Pancreas (tissue), 10 donors: ENCODE measurements around the gene HEBP2. TPM values are rescaled to one million over a fixed set of nuclear protein-coding genes. Genes with fewer than 3 reads are reported as not detected.

Experiments
- ATAC-seq, 4 donors: fragments of 200-7000 bp; cut with Tn5 transposase; one replicate each; pipeline versions ENCODE4 v1.8.0 to v1.9.1; 2020; ENCODE audit warnings: mild to moderate bottlenecking in 4 of 4, moderate library complexity in 4 of 4
- DNase-seq, 6 donors: peaks; one replicate each; pipeline ENCODE4 v3.0.0-alpha.2; 2020
- FAIRE-seq: peaks from 2 replicates; lab custom pipeline; 2012; peaks lifted over from hg19 to GRCh38; lab: Jason Lieb, UNC
- H3K27ac ChIP-seq, 4 donors: fragments of 200-600 bp; sonication (generic); 1 replicate in 3 of 4; 2 replicates in 1 of 4; pipeline versions ENCODE4 v1.5.0 to v1.8.0; 2020
- H3K27me3 ChIP-seq, 4 donors: fragments of 200-600 bp; one replicate each; pipeline ENCODE4 v1.8.0; 2021
- H3K36me3 ChIP-seq, 3 donors: fragments of 200-600 bp; sonication (generic) in 1 of 3; one replicate each; pipeline versions ENCODE4 v1.5.0 to v1.8.0; 2020 to 2021
- H3K4me1 ChIP-seq, 3 donors: fragments of 200-600 bp; one replicate each; pipeline ENCODE4 v1.8.0; 2021
- H3K4me3 ChIP-seq, 4 donors: fragments of 200-600 bp; sonication (generic) in 2 of 4; one replicate each; pipeline versions ENCODE4 v1.5.0 to v1.8.0; 2020 to 2021
- H3K9me3 ChIP-seq, 4 donors: fragments of 200-600 bp; one replicate each; pipeline ENCODE4 v1.8.0; 2021
- CTCF ChIP-seq, 4 donors: fragments of 200-600 bp; sonication (generic) in 3 of 4; IDR thresholded peaks; one replicate each; pipeline versions ENCODE4 v1.5.0 to v1.8.0; 2021; ENCODE audit warnings: antibody characterized with exemption in 4 of 4
- WGBS, 2 donors: extraction: QIAGEN DNeasy Blood & Tissue Kit; methylation state at CpG; one replicate each; pipeline ENCODE4 v1.1.7; 2013; 5-methylcytosine and 5-hydroxymethylcytosine counted together
- intact Hi-C, 3 donors: fragments of 100-400 bp; cut with DNase I; formaldehyde crosslinking; loops; one replicate each; pipeline versions ENCODE4 v1.11.1 to v1.14.2; 2022
- polyA plus RNA-seq, 2 donors: library from polyadenylated mRNA; stranded (reverse); fragments of 200-250 nt; gene quantifications; one replicate each; pipeline ENCODE4 v1.2.3, GENCODE V29; 2013
- total RNA-seq, 6 donors: library from RNA; stranded (reverse); fragmentation: NEBNext Ultra II Directional in 4 of 6; extraction: Animal tissue kit (Norgen Biotek cat#: 25700) in 4 of 6; gene quantifications; one replicate each; pipeline versions ENCODE4 v1.2.1 to v1.2.4, GENCODE V29; 2021 to 2023
- donor health status: healthy with polysubstance abuse.
- donor health status: DM: no; HTN: no; CAD: no; lungs with moderate emphysema.
- donor health status: DM: no; HTN: no; CAD: no.
- donor health status: control.
- donor health status: control.
- donor health status: Bipolar disorder and iron deficiency.
- donor health status: DM: yes; HTN: yes; CAD: no.
- donor health status: DM: no; HTN: no; CAD: no.
- donor health status: DM: no; HTN: no; CAD: no.
- donor health status: DM: yes; HTN: yes; CAD: no.

Gene HEBP2
- total and polyA plus RNA-seq, 8 donors = 10.7 to 34.0 (median 28.5) TPM

GRCh38 chr6:138387577-138388368 is 16.2 kb upstream of the HEBP2 start:
- FAIRE-seq (no peak), DNase-seq (no peak), ATAC-seq (peak; percentile 23 to 74 (median 42))
- Histone ChIP-seq H3K4me3 (no peak overlapping the region), H3K9me3 (no peaks in the 10 kb centered on the region), H3K4me1 (peaks cover 0 to 5% (median 5%) of the 10 kb centered on the region in 3 donors), H3K27ac (no peak overlapping the region), H3K36me3 (no peaks in the 10 kb centered on the region), H3K27me3 (no peaks in the 10 kb centered on the region)
- intact Hi-C loops = no loop called here
- WGBS, 2 donors = 49 to 53% methylated on average over 8 of the region's 8 CpGs
- no peak for TF ChIP-seq CTCF (IDR thresholded peaks at IDR 0.05)

- H3K4me3 ChIP-seq = no peak overlapping the region
- no peak overlapping the region for H3K27ac ChIP-seq
- DNase-seq (no peak), ATAC-seq (no peak), FAIRE-seq (no peak)
- intact Hi-C loops = no loop called here
- no peaks in the 10 kb centered on the region for H3K9me3 ChIP-seq
- no peaks in the 10 kb centered on the region for H3K27me3 ChIP-seq
- H3K4me1 ChIP-seq = peaks cover 0 to 5% (median 5%) of the 10 kb centered on the region in 3 donors
- TF ChIP-seq CTCF (IDR thresholded peaks at IDR 0.05) = no peak
- no peaks in the 10 kb centered on the region for H3K36me3 ChIP-seq
- WGBS, 2 donors = 93 to 96% methylated on average over 5 of the region's 5 CpGs
Measured at GRCh38 chr6:138389551-138389950, 14.5 kb upstream of the HEBP2 start.

GRCh38 chr6:138393871-138394783 is 9.9 kb upstream of the HEBP2 start:
- no peak for TF ChIP-seq CTCF (IDR thresholded peaks at IDR 0.05)
- Histone ChIP-seq H3K9me3 (no peaks in the 10 kb centered on the region), H3K4me1 (no peaks in the 10 kb centered on the region), H3K27ac (no peak overlapping the region), H3K27me3 (no peaks in the 10 kb centered on the region), H3K4me3 (no peak overlapping the region), H3K36me3 (no peaks in the 10 kb centered on the region)
- intact Hi-C loops = no loop called here
- ATAC-seq (no peak), FAIRE-seq (no peak), DNase-seq (no peak)
- 68 to 74% methylated on average over 5 of the region's 5 CpGs for WGBS, 2 donors

GRCh38 chr6:138396709-138397108 is 7.3 kb upstream of the HEBP2 start:
- intact Hi-C loops = no loop called here
- ATAC-seq = no peak
- Histone ChIP-seq H3K36me3 (no peaks in the 10 kb centered on the region), H3K4me1 (no peaks in the 10 kb centered on the region), H3K27ac (no peak overlapping the region), H3K4me3 (no peak overlapping the region), H3K9me3 (no peaks in the 10 kb centered on the region), H3K27me3 (no peaks in the 10 kb centered on the region)
- FAIRE-seq = no peak
- 87 to 88% methylated on average over 5 of the region's 5 CpGs for WGBS, 2 donors
- no peak for TF ChIP-seq CTCF (IDR thresholded peaks at IDR 0.05)
- DNase-seq = no peak
